H1 (cell line): ENCODE results near the gene RABGAP1. TPM values are rescaled to one million over a fixed set of nuclear protein-coding genes. Genes with fewer than 3 reads are reported as not detected.

Experiments used
- CTCF ChIA-PET: fragments of 300-600 bp; sonication (Branson Sonifier 250); formaldehyde crosslinking; loops from one replicate; lab custom pipeline; 2021; ENCODE audit not compliant: partially characterized antibody; lab: Charles Lee
- POLR2A ChIA-PET: fragments of 300-600 bp; sonication (Branson Sonifier 250); formaldehyde crosslinking; loops from one replicate; lab custom pipeline; 2021; ENCODE audit warnings: inconsistent platforms; ENCODE audit not compliant: partially characterized antibody; lab: Charles Lee
- DNase-seq, 2 experiments: peaks; one replicate each; pipeline versions ENCODE4 v3.0.0 to v3.0.0-alpha.2; 2010 to 2022; ENCODE audit warnings: low spot score in 2 of 2, low read depth in 1 of 2, mixed read lengths in 1 of 2
- FAIRE-seq: peaks from 2 replicates; lab custom pipeline; 2011; peaks lifted over from hg19 to GRCh38; lab: Jason Lieb, UNC
- H2AFZ ChIP-seq: 2 replicates; pipeline ENCODE4 v1.8.1; 2012; ENCODE audit warnings: low read length, inconsistent platforms
- H2AK5ac ChIP-seq: 2 replicates; pipeline ENCODE4 v1.6.1; 2013; ENCODE audit warnings: low read depth, low read length
- H2BK120ac ChIP-seq: replicated peaks from 2 replicates; pipeline ENCODE3; 2013; ENCODE audit warnings: low read depth, low read length, inconsistent platforms
- H2BK12ac ChIP-seq: 2 replicates; pipeline ENCODE4 v1.6.1; 2013; ENCODE audit warnings: low read depth, low read length
- H2BK15ac ChIP-seq: 2 replicates; pipeline ENCODE4 v1.6.1; 2013; ENCODE audit warnings: low read length
- H2BK20ac ChIP-seq: 2 replicates; pipeline ENCODE4 v1.6.1; 2013; ENCODE audit warnings: low read length
- H2BK5ac ChIP-seq: 2 replicates; pipeline ENCODE4 v1.6.1; 2013; ENCODE audit warnings: low read depth, low read length
- H3K14ac ChIP-seq: 2 replicates; pipeline ENCODE4 v1.6.1; 2013; ENCODE audit warnings: inconsistent platforms; ENCODE audit not compliant: insufficient read length
- H3K18ac ChIP-seq: 2 replicates; pipeline ENCODE4 v1.6.1; 2013; ENCODE audit warnings: low read length; ENCODE audit errors: extremely low read depth
- H3K23ac ChIP-seq: 2 replicates; pipeline ENCODE4 v1.6.1; 2013; ENCODE audit warnings: inconsistent platforms; ENCODE audit not compliant: insufficient read length
- H3K23me2 ChIP-seq: 2 replicates; pipeline ENCODE4 v1.6.1; 2013; ENCODE audit warnings: low read depth, low read length
- H3K27ac ChIP-seq: 2 replicates; pipeline ENCODE4 v1.6.1; 2011; ENCODE audit warnings: low read depth, low read length, inconsistent platforms
- H3K27me3 ChIP-seq, 4 experiments: replicated peaks in 1 of 4; 1 replicate in 1 of 4; 2 replicates in 3 of 4; pipeline versions ENCODE4 v1.6.1 to v1.8.1; 2011 to 2013; ENCODE audit warnings: low read length in 3 of 4, mild to moderate bottlenecking in 3 of 4, inconsistent platforms in 2 of 4, mixed read lengths in 2 of 4, moderate library complexity in 1 of 4; ENCODE audit not compliant: control insufficient read depth in 3 of 4, insufficient read depth in 3 of 4; ENCODE audit errors: extremely low read depth in 1 of 4
- H3K36me3 ChIP-seq, 4 experiments: 2 replicates each; pipeline versions ENCODE4 v1.6.1 to v1.8.1; 2011 to 2013; ENCODE audit warnings: mild to moderate bottlenecking in 4 of 4, low read length in 3 of 4, moderate library complexity in 2 of 4, control low read depth in 1 of 4, inconsistent platforms in 1 of 4; ENCODE audit not compliant: insufficient read depth in 4 of 4, control insufficient read depth in 2 of 4
- H3K4ac ChIP-seq: replicated peaks from 2 replicates; pipeline ENCODE3; 2013; ENCODE audit warnings: low read length, low read depth, mixed read lengths, inconsistent platforms; ENCODE audit not compliant: insufficient read length
- H3K4me1 ChIP-seq, 4 experiments: replicated peaks in 1 of 4; 1 replicate in 1 of 4; 2 replicates in 3 of 4; pipeline versions ENCODE4 v1.6.1 to v1.8.1; 2011 to 2013; ENCODE audit warnings: low read length in 3 of 4, inconsistent platforms in 2 of 4, mixed read lengths in 1 of 4; ENCODE audit not compliant: insufficient read depth in 4 of 4, control insufficient read depth in 3 of 4
- H3K4me2 ChIP-seq, 2 experiments: 2 replicates each; pipeline versions ENCODE4 v1.6.1 to v1.8.1; 2011 to 2013; ENCODE audit warnings: low read depth in 2 of 2, low read length in 2 of 2, control low read depth in 1 of 2, inconsistent platforms in 1 of 2, mild to moderate bottlenecking in 1 of 2; ENCODE audit not compliant: insufficient read depth in 1 of 2
- H3K4me3 ChIP-seq, 4 experiments: fragments of 200-600, 300-600 bp in 1 of 4; sonication (generic), shearing (Covaris generic), sonication (Bioruptor Twin) in 1 of 4; 2 replicates each; pipeline versions ENCODE4 v1.5.1 to v1.8.1; 2011 to 2016; ENCODE audit warnings: low read length in 4 of 4, low read depth in 3 of 4, control low read depth in 2 of 4, inconsistent platforms in 2 of 4, mild to moderate bottlenecking in 2 of 4, mixed read lengths in 1 of 4, moderate library complexity in 1 of 4; ENCODE audit not compliant: insufficient read depth in 2 of 4; ENCODE audit errors: extremely low read depth in 1 of 4
- H3K56ac ChIP-seq: replicated peaks from 2 replicates; pipeline ENCODE3; 2013; ENCODE audit warnings: low read depth, mild to moderate bottlenecking, mixed read lengths, low read length, inconsistent platforms; ENCODE audit not compliant: insufficient read length
- H3K79me1 ChIP-seq: 2 replicates; pipeline ENCODE4 v1.6.1; 2013; ENCODE audit warnings: low read depth, low read length, control low read depth
- H3K79me2 ChIP-seq, 2 experiments: 2 replicates each; pipeline versions ENCODE4 v1.6.1 to v1.8.1; 2012 to 2013; ENCODE audit warnings: low read length in 2 of 2, mild to moderate bottlenecking in 2 of 2, inconsistent platforms in 1 of 2; ENCODE audit not compliant: insufficient read depth in 2 of 2, control insufficient read depth in 1 of 2
- H3K9ac ChIP-seq, 4 experiments: replicated peaks in 1 of 4; 1 replicate in 1 of 4; 2 replicates in 3 of 4; pipeline versions ENCODE4 v1.6.1 to v1.8.1; 2011 to 2013; ENCODE audit warnings: low read depth in 3 of 4, low read length in 3 of 4, control low read depth in 2 of 4, mild to moderate bottlenecking in 2 of 4, moderate library complexity in 2 of 4, inconsistent platforms in 1 of 4; ENCODE audit errors: extremely low read depth in 1 of 4
- H3K9me3 ChIP-seq, 2 experiments: 2 replicates each; pipeline versions ENCODE4 v1.6.1 to v1.8.1; 2012 to 2013; ENCODE audit warnings: mild to moderate bottlenecking in 2 of 2, moderate library complexity in 2 of 2, control low read depth in 1 of 2, inconsistent platforms in 1 of 2, low read depth in 1 of 2, low read length in 1 of 2, mixed read lengths in 1 of 2; ENCODE audit not compliant: insufficient read depth in 2 of 2
- H4K20me1 ChIP-seq, 2 experiments: replicated peaks in 1 of 2; 2 replicates each; pipeline versions ENCODE3 to v1.8.1; 2011 to 2013; ENCODE audit warnings: inconsistent platforms in 2 of 2, low read length in 2 of 2, mild to moderate bottlenecking in 1 of 2; ENCODE audit not compliant: insufficient read depth in 2 of 2, control insufficient read depth in 1 of 2
- H4K5ac ChIP-seq: 2 replicates; pipeline ENCODE4 v1.6.1; 2013; ENCODE audit warnings: low read length, low read depth, mixed read lengths, inconsistent platforms; ENCODE audit not compliant: insufficient read length
- H4K8ac ChIP-seq: 2 replicates; pipeline ENCODE4 v1.8.0; 2013; ENCODE audit warnings: mild to moderate bottlenecking, moderate library complexity, low read length, inconsistent platforms; ENCODE audit not compliant: insufficient read depth; ENCODE audit errors: extremely low read depth
- H4K91ac ChIP-seq: replicated peaks from 2 replicates; pipeline ENCODE3; 2013; ENCODE audit warnings: low read length, mixed read lengths, inconsistent platforms; ENCODE audit not compliant: insufficient read length
- TEAD4 ChIP-seq: IDR thresholded peaks from 2 replicates; pipeline ENCODE4 v1.6.1; 2012; ENCODE audit warnings: low read depth, low read length, inconsistent platforms, mixed read lengths
- WGBS, 2 experiments: shearing (Covaris generic) in 1 of 2; methylation state at CpG; one replicate each; pipeline versions ENCODE4 v1.1.6 to v1.1.7; 2013 to 2015; ENCODE audit warnings: low lambda C conversion rate in 2 of 2, mixed read lengths in 2 of 2, inconsistent platforms in 1 of 2, low coverage in 1 of 2, missing lambda C conversion rate in 1 of 2; ENCODE audit not compliant: insufficient replicate concordance in 2 of 2, insufficient coverage in 1 of 2, insufficient read length in 1 of 2; ENCODE audit errors: extremely low coverage in 1 of 2, missing lambda C conversion rate in 1 of 2; 5-methylcytosine and 5-hydroxymethylcytosine counted together
- polyA plus RNA-seq, 7 experiments: library from polyadenylated mRNA; depleted of rRNA in 3 of 7; stranded (reverse) in 5 of 7; unstranded in 2 of 7; fragments of >200 nt in 5 of 7; fragments of 200-250 nt in 2 of 7; gene quantifications; 1 replicate in 5 of 7; 2 replicates in 1 of 7; 4 replicates in 1 of 7; pipeline versions ENCODE4 v1.2.1 to v1.2.3, GENCODE V29; 2011 to 2013; ENCODE audit warnings: missing spikeins in 2 of 7, mixed read lengths in 2 of 7
- total RNA-seq: library from RNA; stranded (reverse); fragmentation: NEBNext Ultra II Directional; extraction: Animal tissue kit (Norgen Biotek cat#: 25700); gene quantifications from 2 replicates; pipeline ENCODE4 v1.2.1, GENCODE V29; 2021

Gene RABGAP1
- total and polyA plus RNA-seq, 2 of the 8 experiments (the other 6 are each of a cell fraction or from before 2014, with no cell fraction given) = 15.7 to 38.3 TPM

DNA sequence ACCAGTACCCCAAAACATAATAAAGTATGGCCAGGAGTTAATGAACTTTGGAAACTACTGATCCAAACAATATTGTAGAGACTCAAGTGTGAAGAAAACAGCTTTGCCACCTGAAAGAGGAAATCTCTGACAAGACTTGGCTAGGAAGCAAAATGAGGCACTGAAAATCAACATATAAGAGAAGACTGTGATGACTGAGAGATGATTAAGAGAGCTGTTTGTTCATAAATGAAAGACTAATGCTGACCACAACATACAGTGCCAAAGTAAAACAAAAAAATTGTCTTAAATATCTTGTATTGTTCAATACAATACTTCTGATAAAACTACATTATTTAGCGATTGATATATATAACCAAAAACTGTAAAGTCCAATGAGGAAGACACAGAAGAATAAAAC, 42.9 kb upstream of the RABGAP1 start:
- no peak overlapping the region for H3K23ac ChIP-seq
- DNase-seq (no peak), FAIRE-seq (no peak)
- no peak overlapping the region for H2BK20ac ChIP-seq
- POLR2A ChIA-PET = interaction anchor here (1.4 to 1.5 kb wide), 2 partner anchors 15 to 43 kb away, joined by 6 read pairs; partner anchors contain the start of genes RABGAP1 and ZBTB6
- H4K20me1 ChIP-seq = peaks cover 2 to 3% of the 10 kb centered on the region in 2 experiments
- peaks cover 6 to 63% of the 10 kb centered on the region in 2 experiments; a peak in 3 of 4 replicates for H3K79me2 ChIP-seq
- no peak overlapping the region for H2BK120ac ChIP-seq
- CTCF ChIA-PET = interaction anchor here (1.9 kb wide), 1 partner anchor 32 kb away, joined by 4 read pairs; no protein-coding TSS in a partner anchor
- TF ChIP-seq TEAD4 = no peak
- no peaks in the 10 kb centered on the region for H3K9me3 ChIP-seq
- H3K18ac ChIP-seq = no peak overlapping the region
- no peak overlapping the region for H2AK5ac ChIP-seq
- no peak overlapping the region for H2BK15ac ChIP-seq
- H3K27ac ChIP-seq = no peak overlapping the region
- H3K36me3 ChIP-seq = peaks cover 2 to 43% (median 11%) of the 10 kb centered on the region in 4 experiments; a peak in 5 of 8 replicates
- no peak overlapping the region for H2BK12ac ChIP-seq
- no peak overlapping the region for H4K91ac ChIP-seq
- no peak overlapping the region for H4K8ac ChIP-seq
- no peak overlapping the region for H4K5ac ChIP-seq
- H3K56ac ChIP-seq = no peak overlapping the region
- WGBS, 2 experiments = 96% methylated on average over 1 of the region's 1 CpG; no CpG with 5 or more reads in 1 of the 2 experiments
- no peak overlapping the region for H3K4me2 ChIP-seq
- H3K14ac ChIP-seq = no peak overlapping the region
- no peaks in the 10 kb centered on the region for H3K27me3 ChIP-seq
- no peaks in the 10 kb centered on the region; the same call in 1 of the 2 replicates for H3K79me1 ChIP-seq
- H3K9ac ChIP-seq = no peak overlapping the region
- no peaks in the 10 kb centered on the region; a peak in 1 of 7 replicates for H3K4me1 ChIP-seq
- H2AFZ ChIP-seq = no peak overlapping the region
- no peak overlapping the region for H3K4me3 ChIP-seq
- H3K23me2 ChIP-seq = no peaks in the 10 kb centered on the region
- H3K4ac ChIP-seq = no peak overlapping the region
- no peak overlapping the region for H2BK5ac ChIP-seq
